HCT116 (cell line): ENCODE results near the gene NEDD4L. TPM values are rescaled to one million over a fixed set of nuclear protein-coding genes. Genes with fewer than 3 reads are reported as not detected.

Experiments used
- ATAC-seq: fragments of 200-7000 bp; cut with Tn5 transposase; 2 replicates; pipeline ENCODE4 v1.9.1; 2020; ENCODE audit warnings: mild to moderate bottlenecking, moderate library complexity
- BruUV-seq: library from RNA; stranded (reverse); fragments of 400-500 nt; replicated peaks from 2 replicates; lab custom pipeline; 2021; lab: Mats Ljungman, UMichigan
- CTCF ChIA-PET: fragments of 300-600 bp; sonication (Branson Sonifier 250); formaldehyde crosslinking; loops from one replicate; lab custom pipeline; 2021; ENCODE audit warnings: antibody characterized with exemption; lab: Charles Lee
- POLR2A ChIA-PET: fragments of 300-600, 350-600 bp; sonication (Branson Sonifier 250); formaldehyde crosslinking; loops from one replicate; lab custom pipeline; 2021; ENCODE audit warnings: antibody characterized with exemption; lab: Charles Lee
- RAD21 ChIA-PET, 2 experiments: fragments of 300-600 bp; sonication (Branson Sonifier 250); formaldehyde crosslinking; loops; one replicate each; lab custom pipeline; 2023; ENCODE audit warnings: low total read pairs in 2 of 2; ENCODE audit not compliant: uncharacterized antibody in 2 of 2, unreplicated experiment in 2 of 2, low non-redundant PET in 1 of 2; lab: Charles Lee
- DNase-seq: peaks from one replicate; pipeline ENCODE4 v3.0.0-alpha.2; 2010; ENCODE audit warnings: low read depth, low spot score
- H2AFZ ChIP-seq: fragments of 200-600 bp; shearing (Covaris generic), sonication (generic); 2 replicates; pipeline ENCODE4 v1.6.1; 2017; ENCODE audit warnings: low read depth, mixed run types, mixed read lengths, antibody characterized with exemption, low read length; ENCODE audit not compliant: poor library complexity, severe bottlenecking
- H3K27ac ChIP-seq: 2 replicates; pipeline ENCODE4 v1.5.1; 2012; ENCODE audit warnings: low read depth, low read length
- H3K27me3 ChIP-seq: fragments of 200-600 bp; sonication (generic); 2 replicates; pipeline ENCODE4 v1.6.1; 2016; ENCODE audit warnings: mixed run types, low read length, mixed read lengths; ENCODE audit not compliant: insufficient read depth
- H3K36me3 ChIP-seq, 2 experiments: fragments of 200-500 bp in 1 of 2; fragments of 200-600 bp in 1 of 2; sonication (Bioruptor generic) in 1 of 2; sonication (generic) in 1 of 2; 2 replicates each; pipeline versions ENCODE4 v1.5.1 to v1.6.1; 2014 to 2016; ENCODE audit warnings: low read length in 2 of 2, inconsistent platforms in 1 of 2, mixed read lengths in 1 of 2, mixed run types in 1 of 2; ENCODE audit not compliant: insufficient read depth in 2 of 2, control insufficient read depth in 1 of 2
- H3K4me1 ChIP-seq, 2 experiments: fragments of 200-600 bp in 1 of 2; sonication (generic) in 1 of 2; 2 replicates each; pipeline versions ENCODE4 v1.5.1 to v1.6.1; 2012 to 2017; ENCODE audit warnings: low read length in 2 of 2, inconsistent platforms in 1 of 2, mild to moderate bottlenecking in 1 of 2, mixed read lengths in 1 of 2, mixed run types in 1 of 2, moderate library complexity in 1 of 2; ENCODE audit not compliant: insufficient read depth in 2 of 2, control insufficient read depth in 1 of 2
- H3K4me2 ChIP-seq: fragments of 200-600 bp; sonication (generic); 2 replicates; pipeline ENCODE4 v1.6.1; 2017; ENCODE audit warnings: mixed run types, low read length, mixed read lengths
- H3K4me3 ChIP-seq, 2 experiments: fragments of 200-600 bp in 1 of 2; sonication (generic) in 1 of 2; replicated peaks in 1 of 2; 2 replicates each; pipeline ENCODE4 v1.5.1; 2011 to 2016; ENCODE audit warnings: low read length in 2 of 2, control low read depth in 1 of 2, low read depth in 1 of 2, mild to moderate bottlenecking in 1 of 2, mixed read lengths in 1 of 2, mixed run types in 1 of 2
- H3K79me2 ChIP-seq: fragments of 200-600 bp; sonication (generic); 2 replicates; pipeline ENCODE4 v1.6.1; 2017; ENCODE audit warnings: mild to moderate bottlenecking, mixed run types, low read length, moderate library complexity, mixed read lengths; ENCODE audit not compliant: insufficient read depth
- H3K9ac ChIP-seq: fragments of 200-600 bp; sonication (generic); 2 replicates; pipeline ENCODE4 v1.6.1; 2016; ENCODE audit warnings: low read length, mixed read lengths
- H3K9me2 ChIP-seq: fragments of 200-600 bp; sonication (generic), shearing (Covaris generic); 2 replicates; pipeline ENCODE4 v1.6.1; 2017; ENCODE audit warnings: mixed run types, mild to moderate bottlenecking, moderate library complexity; ENCODE audit not compliant: insufficient read depth
- H3K9me3 ChIP-seq, 2 experiments: fragments of 200-500 bp in 1 of 2; fragments of 200-600 bp in 1 of 2; sonication (Bioruptor generic) in 1 of 2; sonication (generic) in 1 of 2; 2 replicates each; pipeline ENCODE4 v1.6.1; 2014 to 2017; ENCODE audit warnings: low read length in 2 of 2, mixed read lengths in 2 of 2, inconsistent platforms in 1 of 2, low read depth in 1 of 2, mild to moderate bottlenecking in 1 of 2, mixed run types in 1 of 2, moderate library complexity in 1 of 2; ENCODE audit not compliant: control insufficient read depth in 1 of 2, insufficient read depth in 1 of 2
- H4K20me1 ChIP-seq: fragments of 200-600 bp; sonication (generic), shearing (Covaris generic); 2 replicates; pipeline ENCODE4 v1.6.1; 2017; ENCODE audit warnings: mixed run types, mild to moderate bottlenecking, moderate library complexity; ENCODE audit not compliant: insufficient read depth
- ELF1 ChIP-seq: IDR thresholded peaks from 2 replicates; pipeline ENCODE4 v1.6.1; 2012; ENCODE audit warnings: low read depth, borderline replicate concordance
- EZH2 ChIP-seq: fragments of 200-600 bp; sonication (generic); IDR thresholded peaks from 2 replicates; pipeline ENCODE4 v1.6.1; 2017; ENCODE audit warnings: antibody characterized with exemption, mixed run types
- YY1 ChIP-seq: IDR thresholded peaks from 2 replicates; pipeline ENCODE4 v1.6.1; 2011; ENCODE audit warnings: low read length, low read depth, moderate library complexity, mild to moderate bottlenecking; ENCODE audit not compliant: insufficient replicate concordance; ENCODE audit errors: extremely low read depth
- ZNF274 ChIP-seq: fragments of 200-500 bp; sonication (Bioruptor generic); IDR thresholded peaks from 2 replicates; pipeline ENCODE4 v1.6.1; 2014; ENCODE audit warnings: mild to moderate bottlenecking, low read depth, low read length, inconsistent platforms
- intact Hi-C: fragments of 100-400 bp; cut with micrococcal nuclease; formaldehyde crosslinking; loops from 2 replicates; pipeline ENCODE4 v1.10.0; 2022
- total RNA-seq: library from RNA; stranded (reverse); gene quantifications from one replicate; pipeline ENCODE4 v1.2.1, GENCODE V29; 2021; ENCODE audit not compliant: unreplicated experiment
- TF ChIP-seq, protein P1 (sequence below): IDR thresholded peaks from 2 replicates; pipeline ENCODE4 v1.6.1; 2012
- TF ChIP-seq, protein P2 (sequence below): IDR thresholded peaks from 2 replicates; pipeline ENCODE4 v1.6.1; 2012; ENCODE audit warnings: low read depth
- TF ChIP-seq, protein P3 (sequence below): IDR thresholded peaks from 2 replicates; pipeline ENCODE4 v1.6.1; 2012

NEDD4L gene
- total RNA-seq, 1 experiment from 2014 or later, result 41.5 TPM

DNA sequence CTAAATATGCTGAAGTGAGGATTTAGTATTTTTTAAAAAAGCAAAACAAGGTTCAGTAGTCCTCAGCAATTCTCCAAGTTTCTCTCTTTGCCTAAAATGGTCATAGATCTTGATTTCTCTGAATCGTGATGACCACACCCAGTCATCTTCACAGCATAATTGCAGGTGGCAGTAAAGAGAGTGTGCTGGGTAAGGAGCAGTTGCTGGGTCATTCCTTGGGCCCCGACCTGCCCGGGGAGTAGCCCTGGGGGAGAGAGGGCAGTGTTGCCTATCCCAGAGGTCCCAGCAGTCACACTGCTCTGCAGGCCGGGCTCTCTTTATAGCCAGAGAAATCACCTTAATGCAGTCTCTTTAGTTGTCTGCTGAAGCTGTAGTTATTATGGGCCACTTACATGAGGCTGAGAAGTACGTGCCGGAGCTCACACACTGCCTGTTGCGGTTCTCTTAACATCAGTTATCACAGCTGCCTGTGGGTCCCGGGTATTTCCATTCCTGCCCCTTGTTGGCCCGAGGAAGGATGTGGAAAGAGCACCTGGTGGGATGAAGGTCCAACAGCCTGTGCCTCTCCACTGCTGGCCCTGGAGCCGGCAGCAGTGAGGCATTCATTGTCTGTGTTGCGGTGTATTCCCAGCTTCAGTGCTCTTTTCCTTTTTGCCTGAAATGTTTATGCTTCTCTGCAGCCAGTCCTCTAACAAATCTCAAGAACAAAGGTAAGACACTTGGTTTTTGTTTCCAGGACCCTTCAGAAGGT, 354.8 kb downstream of the NEDD4L start:
- H3K4me3 ChIP-seq, result no peak overlapping the region
- RAD21 ChIA-PET, result no interaction called here
- no peaks in the 10 kb centered on the region for H4K20me1 ChIP-seq
- H3K27ac ChIP-seq, result no peak overlapping the region
- H3K9me2 ChIP-seq, result no peaks in the 10 kb centered on the region
- H2AFZ ChIP-seq, result no peak overlapping the region
- no peaks in the 10 kb centered on the region for H3K36me3 ChIP-seq
- CTCF ChIA-PET, result interaction anchor here (1.6 kb wide), 1 partner anchor 98 kb away, joined by 5 read pairs; no protein-coding TSS in a partner anchor
- no peaks in the 10 kb centered on the region for H3K79me2 ChIP-seq
- no peak for ATAC-seq
- no peak overlapping the region for H3K9ac ChIP-seq
- no peaks in the 10 kb centered on the region for H3K9me3 ChIP-seq
- no peak overlapping the region for H3K4me2 ChIP-seq
- no peak for DNase-seq
- POLR2A ChIA-PET, result no interaction called here
- intact Hi-C loops, result no loop called here
- TF ChIP-seq YY1 (no peak), ZNF274 (no peak), EZH2 (no peak), ELF1 (no peak)
- TF ChIP-seq, protein P1, sequence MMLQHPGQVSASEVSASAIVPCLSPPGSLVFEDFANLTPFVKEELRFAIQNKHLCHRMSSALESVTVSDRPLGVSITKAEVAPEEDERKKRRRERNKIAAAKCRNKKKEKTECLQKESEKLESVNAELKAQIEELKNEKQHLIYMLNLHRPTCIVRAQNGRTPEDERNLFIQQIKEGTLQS, result no peak
- TF ChIP-seq, protein P2, sequence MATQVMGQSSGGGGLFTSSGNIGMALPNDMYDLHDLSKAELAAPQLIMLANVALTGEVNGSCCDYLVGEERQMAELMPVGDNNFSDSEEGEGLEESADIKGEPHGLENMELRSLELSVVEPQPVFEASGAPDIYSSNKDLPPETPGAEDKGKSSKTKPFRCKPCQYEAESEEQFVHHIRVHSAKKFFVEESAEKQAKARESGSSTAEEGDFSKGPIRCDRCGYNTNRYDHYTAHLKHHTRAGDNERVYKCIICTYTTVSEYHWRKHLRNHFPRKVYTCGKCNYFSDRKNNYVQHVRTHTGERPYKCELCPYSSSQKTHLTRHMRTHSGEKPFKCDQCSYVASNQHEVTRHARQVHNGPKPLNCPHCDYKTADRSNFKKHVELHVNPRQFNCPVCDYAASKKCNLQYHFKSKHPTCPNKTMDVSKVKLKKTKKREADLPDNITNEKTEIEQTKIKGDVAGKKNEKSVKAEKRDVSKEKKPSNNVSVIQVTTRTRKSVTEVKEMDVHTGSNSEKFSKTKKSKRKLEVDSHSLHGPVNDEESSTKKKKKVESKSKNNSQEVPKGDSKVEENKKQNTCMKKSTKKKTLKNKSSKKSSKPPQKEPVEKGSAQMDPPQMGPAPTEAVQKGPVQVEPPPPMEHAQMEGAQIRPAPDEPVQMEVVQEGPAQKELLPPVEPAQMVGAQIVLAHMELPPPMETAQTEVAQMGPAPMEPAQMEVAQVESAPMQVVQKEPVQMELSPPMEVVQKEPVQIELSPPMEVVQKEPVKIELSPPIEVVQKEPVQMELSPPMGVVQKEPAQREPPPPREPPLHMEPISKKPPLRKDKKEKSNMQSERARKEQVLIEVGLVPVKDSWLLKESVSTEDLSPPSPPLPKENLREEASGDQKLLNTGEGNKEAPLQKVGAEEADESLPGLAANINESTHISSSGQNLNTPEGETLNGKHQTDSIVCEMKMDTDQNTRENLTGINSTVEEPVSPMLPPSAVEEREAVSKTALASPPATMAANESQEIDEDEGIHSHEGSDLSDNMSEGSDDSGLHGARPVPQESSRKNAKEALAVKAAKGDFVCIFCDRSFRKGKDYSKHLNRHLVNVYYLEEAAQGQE, result no peak
- TF ChIP-seq, protein P3, sequence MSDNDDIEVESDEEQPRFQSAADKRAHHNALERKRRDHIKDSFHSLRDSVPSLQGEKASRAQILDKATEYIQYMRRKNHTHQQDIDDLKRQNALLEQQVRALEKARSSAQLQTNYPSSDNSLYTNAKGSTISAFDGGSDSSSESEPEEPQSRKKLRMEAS, result no peak
- TF ChIP-seq, all 23 proteins: peak for 0
- BruUV-seq, result no TSS peak
- Histone ChIP-seq H3K4me1 (no peaks in the 10 kb centered on the region), H3K27me3 (no peaks in the 10 kb centered on the region)
